ENCODE data around the gene QRFP.
A peak's percentile ranks its signal among the peaks of the same experiment; 100 is the strongest.

Gene QRFP

GRCh38 chr9:130890870-130891687, 5.5 kb downstream of the QRFP start:
- DNase-seq = no peak

- DNase-seq = no peak
These were observed 6.5 kb downstream of the QRFP start for GRCh38 chr9:130890124-130890523.

GRCh38 chr9:130888146-130888885, 8.3 kb downstream of the QRFP start:
- DNase-seq = no peak

GRCh38 chr9:130887494-130888144, 9.0 kb downstream of the QRFP start:
- no peak for DNase-seq

- no peak for DNase-seq
These were observed 9.6 kb downstream of the QRFP start for GRCh38 chr9:130886981-130887380.

GRCh38 chr9:130885484-130886375, 10.9 kb downstream of the QRFP start:
- no peak for DNase-seq

GRCh38 chr9:130884542-130885483, 11.8 kb downstream of the QRFP start:
- DNase-seq = no peak

- DNase-seq = no peak
These were observed 12.5 kb downstream of the QRFP start for GRCh38 chr9:130884111-130884531.

GRCh38 chr9:130883479-130883878, 13.1 kb downstream of the QRFP start:
- no peak for DNase-seq

- no peak for DNase-seq
These were observed 13.9 kb downstream of the QRFP start for GRCh38 chr9:130882696-130883225.

GRCh38 chr9:130881516-130881915, 15.1 kb downstream of the QRFP start:
- DNase-seq = no peak

- no peak for DNase-seq
These were observed 15.9 kb downstream of the QRFP start for GRCh38 chr9:130880599-130881220.

GRCh38 chr9:130879863-130880411, 16.7 kb downstream of the QRFP start:
- no peak for DNase-seq

GRCh38 chr9:130878295-130878694, 18.3 kb downstream of the QRFP start:
- DNase-seq = no peak

GRCh38 chr9:130877300-130877699, 19.3 kb downstream of the QRFP start:
- no peak for DNase-seq

- DNase-seq = no peak
These were observed 21.8 kb downstream of the QRFP start for GRCh38 chr9:130874783-130875182.

- DNase-seq = no peak
These were observed 22.6 kb downstream of the QRFP start for GRCh38 chr9:130873966-130874365.

- DNase-seq = peak; percentile 82
These were observed 23.6 kb downstream of the QRFP start for GRCh38 chr9:130872912-130873503.

- DNase-seq = no peak
These were observed 24.1 kb downstream of the QRFP start for GRCh38 chr9:130872508-130872907.

- DNase-seq = no peak
These were observed 24.5 kb downstream of the QRFP start for GRCh38 chr9:130872093-130872492.

Data from NCI-H1092 (cell line).